Panc1 (cell line): ENCODE measurements around the gene LRBA.

Experiments
- POLR2AphosphoS5 ChIP-seq: IDR thresholded peaks from 2 replicates; pipeline ENCODE4 v1.6.1; 2012; ENCODE audit warnings: mild to moderate bottlenecking, low read depth, low read length, moderate library complexity
- REST ChIP-seq, 2 experiments: IDR thresholded peaks; 2 replicates each; pipeline ENCODE4 v1.6.1; 2011 to 2012; ENCODE audit warnings: low read depth in 2 of 2, control low read depth in 1 of 2, low read length in 1 of 2, mild to moderate bottlenecking in 1 of 2, moderate library complexity in 1 of 2; ENCODE audit not compliant: insufficient read depth in 1 of 2

GRCh38 chr4:150784305-150784704 is 230.8 kb downstream of the LRBA start:
- TF ChIP-seq REST (IDR thresholded peaks at IDR 0.05; ENCODE audit: insufficient read depth in 1 of 2, low read depth in 2 of 2, low read length in 1 of 2) (no peak), POLR2AphosphoS5 (no peak)
